Endothelial cell of umbilical vein (primary cell): ENCODE measurements around the gene SLC27A4. TPM values are rescaled to one million over a fixed set of nuclear protein-coding genes. Genes with fewer than 3 reads are reported as not detected.
A peak's percentile ranks its signal among the peaks of the same experiment; 100 is the strongest.

Experiments used
- Bru-seq: library from RNA; stranded (reverse); fragments of 400-500 nt; gene quantifications from one replicate; lab custom pipeline; 2021; lab: Mats Ljungman, UMichigan
- BruChase-seq, 2 experiments: library from RNA; stranded (reverse); fragments of 400-500 nt; gene quantifications; one replicate each; lab custom pipeline; 2021; lab: Mats Ljungman, UMichigan
- BruUV-seq: library from RNA; stranded (reverse); fragments of 400-500 nt; replicated peaks from 2 replicates; lab custom pipeline; 2021; lab: Mats Ljungman, UMichigan
- CTCF ChIA-PET: fragments of 300-600, 350-600 bp; sonication (Branson Sonifier 250); formaldehyde crosslinking; loops from one replicate; lab custom pipeline; 2021; ENCODE audit warnings: antibody characterized with exemption, inconsistent platforms; lab: Charles Lee
- POLR2A ChIA-PET: fragments of 300-600, 350-600 bp; sonication (Branson Sonifier 250); formaldehyde crosslinking; loops from one replicate; lab custom pipeline; 2021; ENCODE audit warnings: antibody characterized with exemption, inconsistent platforms; lab: Charles Lee
- DNase-seq: peaks from one replicate; pipeline ENCODE4 v3.0.0-alpha.2; 2011; ENCODE audit warnings: low read depth, low spot score
- FAIRE-seq: peaks from 2 replicates; lab custom pipeline; 2011; peaks lifted over from hg19 to GRCh38; lab: Jason Lieb, UNC
- H2AFZ ChIP-seq: 2 replicates; pipeline ENCODE4 v1.6.0; 2012; ENCODE audit warnings: low read depth, low read length, control low read depth, inconsistent platforms
- H3K27ac ChIP-seq: 2 replicates; pipeline ENCODE4 v1.5.1; 2011; ENCODE audit warnings: low read depth, mild to moderate bottlenecking, control low read depth, low read length, moderate library complexity; ENCODE audit not compliant: insufficient read depth
- H3K27me3 ChIP-seq, 2 experiments: 2 replicates each; pipeline versions ENCODE4 v1.6.0 to v1.6.1; 2011; ENCODE audit warnings: low read length in 2 of 2, mixed read lengths in 1 of 2; ENCODE audit not compliant: control insufficient read depth in 2 of 2, insufficient read depth in 2 of 2
- H3K36me3 ChIP-seq, 2 experiments: 2 replicates in 1 of 2; 3 replicates in 1 of 2; pipeline ENCODE4 v1.5.1; 2011; ENCODE audit warnings: low read length in 2 of 2, mild to moderate bottlenecking in 1 of 2, moderate library complexity in 1 of 2; ENCODE audit not compliant: control insufficient read depth in 2 of 2, insufficient read depth in 2 of 2; ENCODE audit errors: extremely low read depth in 1 of 2
- H3K4me1 ChIP-seq: 3 replicates; pipeline ENCODE4 v1.5.1; 2011; ENCODE audit warnings: mild to moderate bottlenecking, low read length; ENCODE audit not compliant: control insufficient read depth, insufficient read depth; ENCODE audit errors: extremely low read depth
- H3K4me2 ChIP-seq: 2 replicates; pipeline ENCODE4 v1.6.1; 2011; ENCODE audit warnings: low read length, control low read depth, mixed read lengths; ENCODE audit not compliant: insufficient read depth
- H3K4me3 ChIP-seq, 3 experiments: fragments of 200-600 bp in 1 of 3; sonication (generic), shearing (Covaris generic) in 1 of 3; replicated peaks in 1 of 3; 2 replicates each; pipeline ENCODE4 v1.5.1; 2011 to 2016; ENCODE audit warnings: control low read depth in 3 of 3, low read length in 3 of 3, mild to moderate bottlenecking in 2 of 3, inconsistent platforms in 1 of 3, low read depth in 1 of 3, moderate library complexity in 1 of 3; ENCODE audit not compliant: insufficient read depth in 1 of 3
- H3K79me2 ChIP-seq: 2 replicates; pipeline ENCODE4 v1.6.0; 2012; ENCODE audit warnings: low read length, inconsistent platforms; ENCODE audit not compliant: control insufficient read depth, insufficient read depth
- H3K9ac ChIP-seq: replicated peaks from 2 replicates; pipeline ENCODE3; 2011; ENCODE audit warnings: low read length, control low read depth; ENCODE audit not compliant: insufficient read depth; ENCODE audit errors: extremely low read depth
- H3K9me1 ChIP-seq: replicated peaks from 3 replicates; pipeline ENCODE4 v1.6.0; 2011; ENCODE audit warnings: mild to moderate bottlenecking, low read length; ENCODE audit not compliant: control insufficient read depth, insufficient read depth; ENCODE audit errors: extremely low read depth
- H3K9me3 ChIP-seq: replicated peaks from 2 replicates; pipeline ENCODE4 v1.5.1; 2012; ENCODE audit warnings: low read length, inconsistent platforms; ENCODE audit not compliant: control insufficient read depth, insufficient read depth
- H4K20me1 ChIP-seq: replicated peaks from 2 replicates; pipeline ENCODE3; 2011; ENCODE audit warnings: mild to moderate bottlenecking, low read length; ENCODE audit not compliant: control insufficient read depth, insufficient read depth; ENCODE audit errors: extremely low read depth
- EZH2 ChIP-seq: IDR thresholded peaks from 2 replicates; pipeline ENCODE4 v1.6.1; 2012; ENCODE audit warnings: borderline replicate concordance, low read depth, mild to moderate bottlenecking, moderate library complexity, low read length, inconsistent platforms; ENCODE audit not compliant: severe bottlenecking
- POLR2A ChIP-seq: IDR thresholded peaks from 2 replicates; pipeline ENCODE4 v1.6.1; 2012; ENCODE audit warnings: low read depth, mild to moderate bottlenecking, control low read depth, low read length
- POLR2AphosphoS5 ChIP-seq: IDR thresholded peaks from 2 replicates; pipeline ENCODE4 v1.6.1; 2012; ENCODE audit warnings: low read depth, mild to moderate bottlenecking, control low read depth, low read length, moderate library complexity; ENCODE audit not compliant: insufficient read depth
- dilution Hi-C: fragments of 300-500 bp; cut with MboI; formaldehyde crosslinking; loops from one replicate; pipeline ENCODE4 v1.15.0; 2019; ENCODE audit warnings: low sequenced_read_pairs; ENCODE audit not compliant: extremely low pct_ligation_motif_present
- intact Hi-C: fragments of 100-400 bp; cut with micrococcal nuclease; formaldehyde crosslinking; loops from one replicate; pipeline ENCODE4 v1.10.0; 2022
- long read RNA-seq: library from polyadenylated mRNA; stranded (forward); transcript quantifications from one replicate; pipeline ENCODE4 v2.0.0, GENCODE V29; 2021
- polyA minus RNA-seq, 3 experiments: library from RNA; depleted of rRNA, polyadenylated mRNA; stranded (reverse); fragments of >200 nt; gene quantifications; 1 replicate in 1 of 3; 2 replicates in 2 of 3; pipeline ENCODE4 v1.2.3, GENCODE V29; 2011
- polyA plus RNA-seq, 4 experiments: library from polyadenylated mRNA; depleted of rRNA in 3 of 4; stranded (reverse) in 3 of 4; unstranded in 1 of 4; fragments of >200 nt; gene quantifications; 2 replicates each; pipeline versions ENCODE4 v1.2.1 to v1.2.3, GENCODE V29; 2011 to 2012; ENCODE audit warnings: missing spikeins in 1 of 4
- total RNA-seq: library from RNA; stranded (reverse); gene quantifications from 2 replicates; pipeline ENCODE4 v1.2.3, GENCODE V29; 2021

Gene SLC27A4
- total RNA-seq (35.0 and 36.9 TPM in 2 replicates), polyA plus RNA-seq (29.9 and 31.8 TPM in 2 replicates), polyA minus RNA-seq (36.0 and 40.1 TPM in 2 replicates), Bru-seq, nascent RNA (percentile 48 among the genes with signal in this experiment), BruChase-seq, experiment 1, labeled RNA remaining after a 6-hour chase (percentile 70 among the genes with signal in this experiment), BruChase-seq, experiment 2, labeled RNA remaining after a 2-hour chase (percentile 63 among the genes with signal in this experiment)
- 22.2 and 27.2 TPM in 2 replicates for polyA plus RNA-seq (2011; cell fraction: cytosol; rRNA removed)
- polyA plus RNA-seq (2011; cell fraction: nucleus; rRNA removed): 27.5 and 29.6 TPM in 2 replicates
- polyA plus RNA-seq (2012): 28.3 and 30.8 TPM in 2 replicates
- 45.6 TPM for polyA minus RNA-seq (2011; cell fraction: cytosol; rRNA and poly(A)+ RNA removed)
- polyA minus RNA-seq (2011; cell fraction: nucleus; rRNA and poly(A)+ RNA removed): 11.1 and 16.3 TPM in 2 replicates
- long read RNA-seq, transcript SLC27A4-201 (13 exons, 3,028 nt): major isoform, 39 of 63 reads
- long read RNA-seq, partial matches to known transcripts: 13 of 63 reads
- long read RNA-seq, other reads (novel, unspliced or antisense): 11 of 63 reads

- no peaks in the 10 kb centered on the region for H3K9me3 ChIP-seq
- peak within 1 kb of the TSS; percentile 57 to 79 (median 78) for H3K4me3 ChIP-seq
- TF ChIP-seq EZH2 (no peak), POLR2AphosphoS5 (peak; percentile 82), POLR2A (peak; percentile 75)
- H3K36me3 ChIP-seq: peaks cover 2 to 18% of the 10 kb centered on the region in 2 experiments
- H3K27ac ChIP-seq: no peak within 1 kb of the TSS
- FAIRE-seq: peak; percentile 85
- intact Hi-C loops: loop anchor here (1.0 to 5.0 kb wide), 3 partner anchors 18 to 158 kb away; partner anchors contain the start of genes COQ4 and TRUB2
- peaks cover 7% of the 10 kb centered on the region for H3K4me1 ChIP-seq
- H3K9me1 ChIP-seq: no peaks in the 10 kb centered on the region
- CTCF ChIA-PET: no interaction called here
- H3K27me3 ChIP-seq: no peaks in the 10 kb centered on the region
- H2AFZ ChIP-seq: peak within 1 kb of the TSS; percentile 86
- dilution Hi-C loops: no loop called here
- H3K9ac ChIP-seq: peak within 1 kb of the TSS; percentile 48
- H3K79me2 ChIP-seq: peaks cover 6% of the 10 kb centered on the region
- BruUV-seq: TSS peak; percentile 99
- POLR2A ChIA-PET: no interaction called here
- DNase-seq: peak; percentile 68
- no peaks in the 10 kb centered on the region for H4K20me1 ChIP-seq
- peak within 1 kb of the TSS; percentile 96 for H3K4me2 ChIP-seq
Measured at GRCh38 chr9:128339761-128340690, at the start of gene SLC27A4. Gene SLC27A4 (plus strand): TSS chr9:128340527. CDS start chr9:128343133, 2,606 bp downstream.
